ENCODE results near the gene HAUS1. TPM values are rescaled to one million over a fixed set of nuclear protein-coding genes. Genes with fewer than 3 reads are reported as not detected.
A peak's percentile ranks its signal among the peaks of the same experiment; 100 is the strongest.
"Not testable (repeated sequence)": the region's sequence is repeated elsewhere in the genome, so short reads cannot be mapped to it uniquely, and the experiment has no call there.

The HAUS1 gene
- total RNA-seq, 1 experiment from 2014 or later: 32.6 TPM

DNA sequence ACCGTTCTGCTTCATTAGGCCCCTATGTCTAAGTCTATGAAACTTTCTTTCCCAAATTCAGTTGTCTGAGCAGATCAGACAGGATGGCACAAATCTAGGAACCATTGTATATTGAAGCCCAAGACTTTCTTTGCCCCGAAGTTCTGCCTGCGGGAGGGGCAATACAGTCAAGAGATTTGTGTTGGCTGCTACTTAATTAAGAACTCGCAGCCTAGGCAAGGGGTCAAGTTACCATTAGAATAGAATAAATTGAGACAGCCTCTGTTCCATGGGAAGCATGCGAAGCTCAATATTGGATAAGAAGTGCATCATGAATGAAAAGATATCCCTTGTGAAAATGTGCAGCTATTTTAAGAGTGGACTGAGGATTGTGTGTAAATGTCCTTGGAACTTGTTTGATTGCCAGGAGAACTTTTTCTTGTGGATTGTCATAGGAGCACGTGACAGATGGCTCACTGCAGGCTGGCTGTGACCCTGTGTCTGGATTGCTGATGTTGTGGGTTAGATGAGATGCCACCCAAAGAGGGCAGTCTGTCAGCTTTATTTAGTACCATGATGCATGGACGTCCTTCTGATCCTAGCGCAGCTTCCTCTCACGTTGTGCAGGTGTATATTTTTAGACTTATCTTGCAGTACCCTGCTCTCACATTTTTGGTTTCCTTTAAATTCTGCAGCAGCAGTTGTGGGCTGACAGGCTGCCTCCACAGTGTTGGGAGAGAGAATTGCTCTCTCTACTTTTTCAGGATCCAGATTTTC lies 30.9 kb downstream of the HAUS1 start:
- no peak for DNase-seq (ENCODE audit: low read depth, low spot score)
- in situ Hi-C loops (cut with HindIII; ENCODE audit: low pct_unique_long_range_greater_than_20kb, low sequenced_read_pairs): no loop called here

DNA sequence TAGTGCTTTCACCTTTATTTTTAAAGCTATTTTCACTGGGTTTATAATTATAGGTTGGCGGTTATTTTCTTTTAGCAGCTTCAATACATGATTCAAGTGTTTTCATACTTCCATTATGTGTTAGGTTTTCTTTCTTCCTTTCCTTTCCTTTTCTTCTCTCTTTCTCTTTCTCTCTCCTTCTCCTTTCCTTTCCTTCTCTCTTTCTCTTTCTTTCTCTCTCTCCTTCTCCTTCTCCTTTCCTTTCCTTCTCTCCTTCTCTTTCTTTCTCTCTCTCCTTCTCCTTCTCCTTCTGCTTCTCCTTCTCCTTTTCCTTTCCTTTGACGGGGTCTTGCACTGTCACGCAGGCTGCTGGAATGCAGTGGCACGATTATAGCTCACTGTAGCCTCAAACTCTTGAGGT lies 36.0 kb downstream of the HAUS1 start:
- DNase-seq (ENCODE audit: low read depth, low spot score): no peak
- in situ Hi-C loops (cut with HindIII; ENCODE audit: low pct_unique_long_range_greater_than_20kb, low sequenced_read_pairs): no loop called here

DNA sequence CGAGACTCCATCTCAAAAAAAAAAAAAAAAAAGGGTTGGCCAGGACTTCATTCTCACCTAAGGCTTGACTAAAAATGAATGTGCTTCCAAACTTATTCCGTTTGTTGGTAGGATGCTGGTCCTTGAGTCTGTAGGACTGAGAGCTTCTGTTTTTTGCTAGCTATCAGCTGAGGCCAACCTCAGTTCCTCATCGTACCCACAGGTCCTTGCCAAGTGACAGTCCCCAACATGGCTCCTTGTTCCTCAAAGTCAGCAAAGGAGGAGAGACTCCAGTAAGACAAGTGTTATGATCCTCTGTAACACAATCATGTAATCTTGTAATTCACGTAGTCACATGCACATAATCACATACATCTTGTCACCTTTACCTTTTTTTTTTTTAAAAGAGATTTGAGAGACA lies 37.0 kb downstream of the HAUS1 start:
- in situ Hi-C loops (cut with HindIII; ENCODE audit: low pct_unique_long_range_greater_than_20kb, low sequenced_read_pairs): no loop called here
- DNase-seq (ENCODE audit: low read depth, low spot score): no peak

DNA sequence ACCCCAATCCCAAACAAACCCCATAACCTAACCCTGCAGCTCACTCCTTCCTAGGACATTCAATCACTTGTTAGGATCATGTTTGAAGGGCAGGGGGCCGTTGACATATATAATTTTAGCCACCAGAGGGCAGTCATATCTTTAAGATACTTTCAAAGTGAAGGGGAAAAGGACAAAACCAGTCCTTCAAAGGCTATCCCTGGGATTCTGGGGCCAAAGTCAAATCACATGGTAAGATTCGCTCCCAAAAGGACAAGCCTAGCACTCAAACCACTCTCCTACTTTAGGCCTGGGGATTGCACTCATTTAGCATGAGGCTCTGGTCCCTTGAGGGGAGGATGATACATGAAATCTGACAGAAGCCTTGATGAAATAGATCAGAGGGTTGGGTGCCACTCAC lies 44.6 kb downstream of the HAUS1 start:
- in situ Hi-C loops (cut with HindIII; ENCODE audit: low pct_unique_long_range_greater_than_20kb, low sequenced_read_pairs): no loop called here
- DNase-seq (ENCODE audit: low read depth, low spot score): peak; percentile 86

DNA sequence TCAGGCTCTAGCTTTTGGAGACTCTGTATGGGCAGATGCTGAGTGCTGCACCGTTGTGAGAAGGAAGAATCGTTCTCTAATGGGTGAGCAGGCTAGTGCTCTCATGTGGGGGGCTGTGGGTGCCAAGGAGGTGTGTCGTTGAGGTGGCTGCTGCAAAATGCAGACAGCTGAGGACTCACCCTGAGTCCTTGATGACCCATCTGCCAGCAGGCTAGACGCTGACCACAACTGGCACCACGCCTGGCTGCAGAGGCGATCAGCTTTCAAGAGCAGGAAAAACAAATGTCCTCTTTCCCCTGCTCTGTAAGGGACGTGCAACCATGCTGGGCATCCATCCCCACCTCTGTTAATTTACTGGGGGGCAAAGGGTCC lies 48.2 kb downstream of the HAUS1 start:
- in situ Hi-C loops (cut with HindIII; ENCODE audit: low pct_unique_long_range_greater_than_20kb, low sequenced_read_pairs): no loop called here

DNA sequence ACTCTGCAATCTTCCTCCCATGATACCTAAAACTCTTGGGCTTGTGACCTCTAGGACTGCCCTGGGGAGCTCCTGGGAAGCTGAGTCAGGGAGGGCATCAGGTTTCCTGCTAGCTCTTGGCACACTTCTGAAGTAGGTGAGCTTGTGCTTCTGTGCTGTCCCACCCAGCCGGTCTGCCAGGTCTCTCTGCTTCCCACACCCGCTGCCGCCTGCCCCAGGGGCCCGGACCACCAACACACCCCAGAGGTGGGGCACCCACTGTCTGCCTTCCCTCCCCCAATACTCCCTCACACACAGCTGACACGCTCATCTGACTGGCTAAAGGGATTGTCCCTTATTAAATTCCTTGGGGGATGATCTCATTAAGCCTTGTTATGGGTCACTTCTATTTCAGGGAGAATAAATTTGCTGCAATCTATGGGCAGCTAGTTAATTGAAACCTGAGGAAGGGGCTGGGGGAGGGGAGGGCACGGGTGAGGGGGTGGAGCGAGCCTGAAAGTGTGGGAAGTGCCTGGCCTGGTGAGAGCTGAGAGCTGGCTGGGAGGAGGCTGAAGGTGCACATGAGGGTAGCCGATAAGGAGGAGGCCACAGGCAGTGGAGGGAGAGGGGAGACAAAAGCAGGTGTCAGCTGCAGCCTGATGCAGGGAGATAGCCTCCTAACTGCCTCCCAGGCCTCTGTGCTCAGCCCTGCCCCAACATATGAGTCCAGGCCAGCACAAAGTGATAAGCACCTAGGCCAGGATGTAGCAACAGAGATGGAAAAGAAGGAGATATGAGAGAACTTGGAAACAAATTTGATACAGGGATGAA lies 48.8 kb downstream of the HAUS1 start:
- in situ Hi-C loops (cut with HindIII; ENCODE audit: low pct_unique_long_range_greater_than_20kb, low sequenced_read_pairs): no loop called here
- no peak for DNase-seq (ENCODE audit: low read depth, low spot score)

More for the DNA sequence above, 48.2 kb downstream of the HAUS1 start:
- no peak for DNase-seq (ENCODE audit: low read depth, low spot score)

DNA sequence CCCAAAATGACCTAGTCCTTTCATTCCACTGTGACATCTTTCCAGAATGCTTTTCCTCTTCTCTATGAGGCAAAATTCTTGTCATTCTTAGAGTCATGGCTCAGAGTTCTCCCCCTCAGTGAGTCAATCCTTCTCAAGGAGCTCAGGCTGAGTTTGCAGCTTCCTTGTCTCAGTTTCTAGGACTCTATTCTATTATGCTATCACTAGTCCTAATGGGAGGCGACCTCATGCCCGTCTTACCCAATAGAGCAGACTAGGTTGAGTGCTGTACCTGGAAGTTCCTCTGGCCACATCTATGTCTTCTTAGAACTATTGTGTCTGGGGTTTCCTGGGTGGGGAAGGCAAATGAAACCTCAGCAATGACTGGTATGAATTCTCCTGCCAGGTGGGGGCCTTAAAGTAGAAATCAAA lies 51.5 kb downstream of the HAUS1 start:
- DNase-seq (ENCODE audit: low read depth, low spot score): no peak
- in situ Hi-C loops (cut with HindIII; ENCODE audit: low pct_unique_long_range_greater_than_20kb, low sequenced_read_pairs): no loop called here

DNA sequence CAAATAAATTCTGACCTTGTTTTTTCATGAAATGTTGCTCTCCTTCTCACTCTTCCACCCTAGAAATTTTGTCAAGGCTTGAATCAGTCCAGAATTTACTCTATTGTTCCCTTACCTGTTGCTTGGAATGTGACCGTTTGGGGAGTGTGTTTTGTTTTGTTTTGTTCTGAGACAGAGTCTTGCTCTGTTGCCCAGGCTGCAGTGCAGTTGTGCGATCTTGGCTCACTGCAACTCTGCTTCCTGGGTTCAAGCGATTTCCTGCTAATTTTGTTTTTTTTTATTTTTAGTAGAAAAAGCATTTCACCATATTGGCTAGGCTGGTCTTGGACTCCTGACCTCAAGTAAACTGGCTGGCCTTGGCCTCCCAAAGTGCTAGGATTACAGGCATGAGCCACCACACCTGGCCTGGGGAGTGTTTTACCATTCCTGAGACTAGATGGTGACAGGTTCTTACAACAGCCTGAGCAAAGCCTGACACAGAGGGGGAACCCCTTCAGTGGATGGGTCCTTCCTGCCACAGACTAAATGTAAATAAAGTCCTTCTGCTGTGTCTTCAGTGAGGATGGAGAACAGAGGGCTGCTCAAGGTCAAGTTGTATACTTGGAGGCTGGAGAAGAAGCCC lies 52.0 kb downstream of the HAUS1 start:
- in situ Hi-C loops (cut with HindIII; ENCODE audit: low pct_unique_long_range_greater_than_20kb, low sequenced_read_pairs): no loop called here
- no peak for DNase-seq (ENCODE audit: low read depth, low spot score)

DNA sequence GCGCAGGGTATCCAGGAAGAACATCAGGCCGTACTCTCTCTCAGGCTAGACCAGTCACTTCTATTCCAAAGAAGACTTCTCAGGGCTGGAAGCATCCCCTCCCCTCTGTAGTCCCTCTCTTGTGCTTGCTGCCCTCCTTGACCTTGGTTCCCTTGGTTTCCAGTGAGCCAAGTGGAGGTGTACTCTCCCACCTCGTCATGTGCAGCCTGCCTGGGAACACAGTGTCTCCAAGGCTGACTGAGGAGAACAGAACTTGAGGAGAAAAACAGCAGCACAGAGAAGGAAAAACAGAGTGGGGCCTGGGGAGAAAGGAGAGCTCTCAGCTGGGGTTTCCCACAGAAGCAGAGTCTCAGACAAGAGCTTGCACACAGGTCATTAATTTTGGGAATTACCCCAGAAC lies 52.7 kb downstream of the HAUS1 start:
- in situ Hi-C loops (cut with HindIII; ENCODE audit: low pct_unique_long_range_greater_than_20kb, low sequenced_read_pairs): no loop called here
- no peak for DNase-seq (ENCODE audit: low read depth, low spot score)

DNA sequence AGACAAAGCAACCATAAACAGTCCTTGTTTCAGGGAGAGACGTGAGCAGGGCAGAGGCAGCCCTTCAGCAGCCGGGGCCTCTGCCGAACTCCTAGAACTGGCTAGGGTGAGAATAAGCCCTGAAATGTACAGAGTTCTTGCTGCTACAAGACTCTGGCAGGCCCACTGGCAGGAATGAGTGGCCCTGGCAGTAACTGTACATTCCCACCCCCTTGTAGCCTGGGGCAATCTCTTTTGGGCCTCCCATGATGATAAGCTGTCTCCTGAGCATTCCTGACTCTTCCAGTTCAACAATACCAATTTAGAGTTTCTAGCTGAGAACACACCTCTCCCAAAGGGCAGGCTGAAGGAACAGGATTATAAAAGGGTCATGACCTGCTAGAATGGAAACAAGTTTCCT lies 54.3 kb downstream of the HAUS1 start:
- in situ Hi-C loops (cut with HindIII; ENCODE audit: low pct_unique_long_range_greater_than_20kb, low sequenced_read_pairs): no loop called here

DNA sequence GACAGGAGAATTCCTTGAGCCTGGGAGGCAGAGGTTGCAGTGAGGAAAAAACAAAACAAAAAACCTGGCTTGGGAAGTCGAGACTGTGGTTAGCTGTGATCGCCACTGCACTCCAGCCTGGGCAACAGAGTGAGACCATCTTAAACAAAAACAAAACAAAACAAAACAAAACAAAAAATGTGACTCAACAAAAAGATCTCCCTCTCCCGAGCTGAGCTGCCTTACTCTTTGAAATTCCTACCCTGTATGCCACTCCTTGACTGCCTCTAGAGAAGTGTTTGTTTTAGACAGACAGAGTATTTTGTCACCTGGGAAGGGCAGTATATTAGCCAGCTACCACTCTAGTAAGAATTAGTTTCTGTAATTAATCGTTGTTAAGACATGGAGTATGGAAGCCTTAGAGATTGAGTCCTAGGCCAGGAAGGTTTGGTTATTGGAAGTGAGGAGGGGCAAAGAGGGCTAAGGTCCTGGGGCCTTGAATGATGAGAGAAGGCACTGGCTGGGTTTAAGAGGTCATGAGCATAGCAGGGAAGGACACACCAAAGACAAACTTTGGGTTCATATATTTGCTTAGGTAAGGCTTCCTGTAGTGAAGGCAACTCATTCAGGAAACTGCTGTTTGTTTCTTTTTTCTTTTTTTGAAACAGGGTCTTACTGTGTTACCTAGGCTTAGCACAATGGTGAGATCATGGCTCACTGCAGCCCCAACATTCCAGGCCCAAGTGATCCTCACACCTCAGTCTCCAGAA lies 56.0 kb downstream of the HAUS1 start:
- DNase-seq (ENCODE audit: low read depth, low spot score): no peak
- in situ Hi-C loops (cut with HindIII; ENCODE audit: low pct_unique_long_range_greater_than_20kb, low sequenced_read_pairs): no loop called here

More for the DNA sequence above, 54.3 kb downstream of the HAUS1 start:
- DNase-seq (ENCODE audit: low read depth, low spot score): peak; percentile 39

DNA sequence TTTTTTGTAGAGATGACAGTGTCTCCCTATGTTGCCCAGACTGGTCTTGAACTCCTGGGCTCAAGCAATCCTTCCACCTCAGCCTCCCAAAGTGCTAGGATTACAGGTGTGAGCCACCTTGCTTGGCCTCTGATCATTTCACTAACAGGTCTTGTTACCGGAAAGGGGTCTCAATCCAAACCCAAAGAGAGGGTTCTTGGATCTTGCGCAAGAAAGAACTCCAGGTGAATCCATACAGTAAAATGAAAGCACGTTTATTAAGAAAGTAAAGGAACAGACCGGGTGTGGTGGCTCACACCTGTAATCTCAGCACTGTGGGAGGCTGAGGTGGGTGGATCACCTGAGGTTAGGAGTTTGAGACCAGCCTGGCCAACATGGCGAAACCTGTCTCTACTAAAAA lies 56.7 kb downstream of the HAUS1 start:
- DNase-seq (ENCODE audit: low read depth, low spot score); in situ Hi-C loops (cut with HindIII; ENCODE audit: low pct_unique_long_range_greater_than_20kb, low sequenced_read_pairs): not testable (repeated sequence)

DNA sequence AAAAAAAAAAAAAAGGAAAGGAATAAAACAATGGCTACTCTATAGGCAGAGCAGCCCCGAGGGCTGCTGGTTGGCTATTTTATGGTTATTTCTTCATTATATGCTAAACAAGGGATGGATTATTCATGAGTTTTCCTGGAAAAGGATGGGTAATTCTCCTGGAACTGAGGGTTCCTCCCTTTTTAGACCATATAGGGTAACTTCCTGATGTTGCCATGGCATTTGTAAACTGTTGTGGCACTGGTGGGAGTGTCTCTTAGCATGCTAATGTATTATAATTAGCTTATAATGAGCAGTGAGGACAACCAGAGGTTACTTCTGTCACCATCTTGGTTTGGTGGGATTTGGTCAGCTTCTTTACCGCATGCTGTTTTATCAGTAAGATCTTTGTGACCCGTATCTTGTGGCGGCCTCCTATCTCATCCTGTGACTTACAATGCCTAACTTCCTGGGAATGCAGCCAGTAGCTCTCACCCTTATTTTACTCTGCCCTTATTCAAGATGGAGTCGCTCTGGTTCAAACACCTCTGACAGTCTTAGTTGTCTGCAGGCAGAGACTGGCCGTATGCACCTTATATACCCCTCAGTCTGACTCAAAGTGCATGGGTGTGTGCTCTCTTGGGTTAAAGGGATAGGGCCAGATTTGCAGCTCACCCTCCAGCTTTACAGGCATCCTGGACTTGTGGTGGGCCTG lies 57.7 kb downstream of the HAUS1 start:
- peak; percentile 23 for DNase-seq (ENCODE audit: low read depth, low spot score)
- in situ Hi-C loops (cut with HindIII; ENCODE audit: low pct_unique_long_range_greater_than_20kb, low sequenced_read_pairs): no loop called here

DNA sequence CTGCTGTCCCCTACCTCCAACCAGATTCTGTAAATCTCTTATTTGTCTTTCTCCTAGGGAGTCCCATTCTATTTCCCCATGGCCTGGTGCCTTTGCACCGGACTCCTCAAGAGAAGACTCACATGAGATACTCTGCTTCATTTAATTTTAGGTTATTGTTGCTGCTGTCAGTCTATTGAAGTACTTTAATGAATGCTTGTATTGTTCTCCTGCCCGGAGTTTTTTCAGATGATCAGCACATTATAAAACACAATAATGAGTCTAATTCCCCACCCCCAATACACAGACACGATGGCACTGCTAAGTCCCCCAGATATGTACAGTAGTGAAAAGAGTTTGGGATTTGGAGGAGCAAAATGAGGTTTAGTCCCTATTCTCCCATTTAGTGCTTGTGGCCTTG lies 58.9 kb downstream of the HAUS1 start:
- DNase-seq (ENCODE audit: low read depth, low spot score): peak; percentile 46
- in situ Hi-C loops (cut with HindIII; ENCODE audit: low pct_unique_long_range_greater_than_20kb, low sequenced_read_pairs): no loop called here

DNA sequence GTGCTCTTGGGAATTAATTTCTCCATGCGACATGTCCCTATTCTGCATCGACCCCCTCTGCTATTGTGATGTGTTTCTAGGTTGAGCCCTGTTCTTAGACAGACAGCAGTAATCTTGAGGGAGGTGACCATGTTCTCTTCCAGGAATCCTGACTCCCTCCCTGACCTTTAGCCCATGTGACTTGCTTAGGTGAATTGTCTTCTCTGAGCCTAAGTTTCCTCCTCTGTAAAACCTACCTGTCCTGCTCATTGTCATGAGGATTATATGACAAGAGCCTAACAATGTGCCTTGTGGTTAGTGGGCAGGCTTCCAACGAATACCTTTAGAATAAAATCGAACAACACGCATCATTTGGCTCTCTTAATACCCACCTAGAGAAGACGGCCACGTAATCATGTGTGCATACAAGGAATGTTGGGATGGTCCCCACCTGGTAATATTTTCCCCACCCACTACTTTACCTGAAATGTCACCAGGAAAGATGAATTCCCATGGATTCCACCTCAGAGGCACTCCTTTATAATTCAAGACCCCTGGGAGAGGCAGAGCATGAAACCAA lies 59.8 kb downstream of the HAUS1 start:
- in situ Hi-C loops (cut with HindIII; ENCODE audit: low pct_unique_long_range_greater_than_20kb, low sequenced_read_pairs): no loop called here
- no peak for DNase-seq (ENCODE audit: low read depth, low spot score)

DNA sequence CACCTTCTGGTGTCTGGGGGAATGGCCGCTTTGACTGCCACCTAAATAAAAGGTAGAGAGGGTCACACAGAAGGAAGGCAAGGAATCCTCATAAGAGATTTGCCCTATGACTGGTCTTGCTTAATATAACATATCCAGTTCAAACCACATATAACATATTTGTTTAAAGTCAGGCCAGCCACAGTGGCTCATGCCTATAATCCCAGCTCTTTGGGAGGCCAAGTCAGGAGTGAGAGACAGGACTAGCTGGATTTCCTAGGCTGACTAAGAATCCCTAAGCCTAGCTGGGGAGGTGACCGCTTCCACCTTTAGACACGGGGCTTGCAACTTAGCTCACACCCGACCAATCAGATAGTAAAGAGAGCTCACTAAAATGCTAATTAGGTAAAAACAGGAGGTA lies 60.3 kb downstream of the HAUS1 start:
- in situ Hi-C loops (cut with HindIII; ENCODE audit: low pct_unique_long_range_greater_than_20kb, low sequenced_read_pairs); DNase-seq (ENCODE audit: low read depth, low spot score): not testable (repeated sequence)

DNA sequence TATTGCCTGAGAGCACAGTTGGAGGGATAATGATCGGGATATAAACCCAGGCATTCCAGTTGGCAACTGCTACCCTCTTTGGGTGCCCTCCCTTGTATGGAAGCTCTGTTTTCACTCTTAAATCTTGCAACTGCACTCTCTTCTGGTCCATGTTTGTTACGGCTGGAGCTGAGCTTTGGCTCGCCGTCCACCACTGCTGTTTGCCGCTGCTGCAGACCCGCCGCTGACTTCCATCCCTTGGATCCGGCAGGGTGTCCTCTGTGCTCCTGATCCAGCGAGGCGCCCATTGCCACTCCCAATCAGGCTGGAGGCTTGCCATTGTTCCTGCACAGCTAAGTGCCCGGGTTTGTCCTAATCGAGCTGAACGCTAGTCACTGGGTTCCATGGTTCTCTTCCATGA lies 60.7 kb downstream of the HAUS1 start:
- in situ Hi-C loops (cut with HindIII; ENCODE audit: low pct_unique_long_range_greater_than_20kb, low sequenced_read_pairs): no loop called here
- DNase-seq (ENCODE audit: low read depth, low spot score): no peak
